Measurements from ENCODE around the gene TCP1.

DNA sequence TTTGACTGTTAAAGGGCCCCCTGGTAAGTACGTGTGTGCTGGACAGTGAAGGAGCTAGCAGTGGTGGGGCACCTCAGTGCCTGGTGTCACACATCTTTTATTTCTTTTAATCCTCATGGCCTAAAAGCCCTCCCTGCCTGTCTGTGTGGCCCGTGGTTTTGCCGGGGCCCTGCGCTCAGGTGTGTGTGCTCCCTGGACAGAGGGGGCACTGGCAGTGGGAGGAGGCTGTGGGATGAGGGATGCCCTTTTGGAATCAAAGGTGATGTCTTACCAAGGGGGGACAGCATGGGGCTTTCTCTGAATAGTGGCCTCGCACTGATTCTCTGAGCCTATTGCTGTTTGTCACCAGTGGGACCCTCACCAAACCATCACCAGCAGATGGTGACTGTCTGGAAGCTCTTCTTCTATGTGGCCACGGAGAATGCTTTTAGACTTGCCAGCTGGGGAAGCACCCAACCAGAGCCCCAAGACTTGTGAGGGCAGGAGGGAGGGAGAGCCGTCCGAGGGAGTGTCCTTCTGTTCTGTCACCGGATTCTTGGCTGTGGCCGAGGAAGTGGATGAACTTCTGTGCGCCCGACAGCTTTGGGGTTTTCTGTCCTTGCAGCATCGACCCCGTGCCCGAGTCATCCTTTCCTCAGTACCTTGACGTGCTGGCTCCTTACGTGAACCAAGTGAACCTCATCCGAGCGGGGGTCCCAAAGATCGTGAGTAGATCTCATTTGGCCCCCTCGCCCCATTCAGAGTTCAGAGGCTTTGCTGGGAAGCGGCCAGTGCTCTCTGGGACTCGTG, 28.7 kb upstream of the TCP1 start:
- TF ChIP-seq POLR2AphosphoS5 (IDR thresholded peaks at IDR 0.05; ENCODE audit: insufficient read depth in 1 of 2, low read depth in 1 of 2) = no peak
- TF ChIP-seq POLR2A (IDR thresholded peaks at IDR 0.05) = no peak
